HUES6 (cell line): ENCODE data around the gene DPP10.

Experiments used
- H3K27ac ChIP-seq: 2 replicates; pipeline ENCODE4 v1.7.0; 2013; ENCODE audit warnings: low read depth, mild to moderate bottlenecking, low read length, inconsistent platforms
- H3K27me3 ChIP-seq: 2 replicates; pipeline ENCODE4 v1.6.1; 2013; ENCODE audit warnings: low read length; ENCODE audit not compliant: control insufficient read depth, insufficient read depth
- H3K36me3 ChIP-seq: 2 replicates; pipeline ENCODE4 v1.6.1; 2013; ENCODE audit warnings: low read length; ENCODE audit not compliant: control insufficient read depth, insufficient read depth
- H3K4me1 ChIP-seq: 2 replicates; pipeline ENCODE4 v1.6.1; 2013; ENCODE audit warnings: low read length; ENCODE audit not compliant: control insufficient read depth, insufficient read depth
- H3K4me3 ChIP-seq: 2 replicates; pipeline ENCODE4 v1.5.1; 2013; ENCODE audit warnings: low read depth, low read length
- H3K9ac ChIP-seq: one replicate; pipeline ENCODE4 v1.6.1; 2013; ENCODE audit warnings: mild to moderate bottlenecking, low read length
- H3K9me3 ChIP-seq: 2 replicates; pipeline ENCODE4 v1.6.1; 2013; ENCODE audit warnings: low read depth, low read length; ENCODE audit not compliant: control insufficient read depth, insufficient read depth

The DPP10 gene

GRCh38 chr2:114797942-114798341, 355.5 kb downstream of the DPP10 start:
- Histone ChIP-seq H3K27ac (no peak overlapping the region), H3K4me1 (no peaks in the 10 kb centered on the region), H3K4me3 (no peak overlapping the region), H3K9ac (no peak overlapping the region), H3K27me3 (no peaks in the 10 kb centered on the region), H3K36me3 (no peaks in the 10 kb centered on the region), H3K9me3 (peaks cover 3% of the 10 kb centered on the region; the same call in 1 of the 2 replicates)

GRCh38 chr2:114800371-114800770, 357.9 kb downstream of the DPP10 start:
- Histone ChIP-seq H3K9me3 (peaks cover 7% of the 10 kb centered on the region; the same call in 1 of the 2 replicates), H3K27ac (no peak overlapping the region), H3K27me3 (no peaks in the 10 kb centered on the region), H3K4me3 (no peak overlapping the region), H3K9ac (no peak overlapping the region), H3K4me1 (no peaks in the 10 kb centered on the region), H3K36me3 (no peaks in the 10 kb centered on the region)

- Histone ChIP-seq H3K4me3 (no peak overlapping the region), H3K4me1 (peaks cover 7% of the 10 kb centered on the region; the same call in 1 of the 2 replicates), H3K9me3 (peaks cover 7% of the 10 kb centered on the region; the same call in 1 of the 2 replicates), H3K27me3 (no peaks in the 10 kb centered on the region), H3K36me3 (no peaks in the 10 kb centered on the region), H3K9ac (no peak overlapping the region), H3K27ac (no peak overlapping the region)
These were observed 362.8 kb downstream of the DPP10 start for GRCh38 chr2:114805195-114805594.

GRCh38 chr2:114810092-114810491, 367.7 kb downstream of the DPP10 start:
- Histone ChIP-seq H3K27ac (no peak overlapping the region), H3K4me1 (peaks cover 7% of the 10 kb centered on the region; the same call in 1 of the 2 replicates), H3K9me3 (no peaks in the 10 kb centered on the region), H3K9ac (no peak overlapping the region), H3K36me3 (no peaks in the 10 kb centered on the region), H3K4me3 (no peak overlapping the region), H3K27me3 (no peaks in the 10 kb centered on the region)

GRCh38 chr2:114812261-114812660, 369.8 kb downstream of the DPP10 start:
- no peak overlapping the region for H3K9ac ChIP-seq
- no peaks in the 10 kb centered on the region for H3K9me3 ChIP-seq
- no peak overlapping the region for H3K27ac ChIP-seq
- H3K27me3 ChIP-seq: no peaks in the 10 kb centered on the region
- no peaks in the 10 kb centered on the region for H3K36me3 ChIP-seq
- peaks cover 7% of the 10 kb centered on the region; the same call in 1 of the 2 replicates for H3K4me1 ChIP-seq
- H3K4me3 ChIP-seq: no peak overlapping the region

GRCh38 chr2:114814355-114814754, 371.9 kb downstream of the DPP10 start:
- Histone ChIP-seq H3K9ac (no peak overlapping the region), H3K36me3 (no peaks in the 10 kb centered on the region), H3K27me3 (no peaks in the 10 kb centered on the region), H3K4me3 (no peak overlapping the region), H3K9me3 (no peaks in the 10 kb centered on the region), H3K4me1 (peaks cover 6% of the 10 kb centered on the region; the same call in 1 of the 2 replicates), H3K27ac (no peak overlapping the region)

- H3K27ac ChIP-seq: no peak overlapping the region
- H3K27me3 ChIP-seq: no peaks in the 10 kb centered on the region
- H3K4me1 ChIP-seq: no peaks in the 10 kb centered on the region
- no peak overlapping the region for H3K4me3 ChIP-seq
- H3K36me3 ChIP-seq: no peaks in the 10 kb centered on the region; the same call in 1 of the 2 replicates
- peaks cover 29% of the 10 kb centered on the region for H3K9me3 ChIP-seq
- H3K9ac ChIP-seq: no peak overlapping the region
These were observed 378.6 kb downstream of the DPP10 start for GRCh38 chr2:114821055-114821454.

GRCh38 chr2:114843963-114844362, 401.5 kb downstream of the DPP10 start:
- no peaks in the 10 kb centered on the region for H3K27me3 ChIP-seq
- no peak overlapping the region for H3K9ac ChIP-seq
- H3K36me3 ChIP-seq: no peaks in the 10 kb centered on the region
- no peak overlapping the region for H3K27ac ChIP-seq
- H3K4me1 ChIP-seq: no peaks in the 10 kb centered on the region
- H3K9me3 ChIP-seq: no peaks in the 10 kb centered on the region
- no peak overlapping the region for H3K4me3 ChIP-seq

- no peaks in the 10 kb centered on the region for H3K4me1 ChIP-seq
- no peaks in the 10 kb centered on the region for H3K9me3 ChIP-seq
- no peaks in the 10 kb centered on the region for H3K36me3 ChIP-seq
- H3K9ac ChIP-seq: no peak overlapping the region
- no peak overlapping the region for H3K4me3 ChIP-seq
- no peaks in the 10 kb centered on the region for H3K27me3 ChIP-seq
- no peak overlapping the region for H3K27ac ChIP-seq
These were observed 414.8 kb downstream of the DPP10 start for GRCh38 chr2:114857196-114857595.

- no peaks in the 10 kb centered on the region for H3K36me3 ChIP-seq
- H3K4me1 ChIP-seq: no peaks in the 10 kb centered on the region
- no peak overlapping the region for H3K4me3 ChIP-seq
- H3K9ac ChIP-seq: no peak overlapping the region
- no peak overlapping the region for H3K27ac ChIP-seq
- H3K9me3 ChIP-seq: no peaks in the 10 kb centered on the region
- H3K27me3 ChIP-seq: no peaks in the 10 kb centered on the region
These were observed 417.5 kb downstream of the DPP10 start for GRCh38 chr2:114859726-114860510.

GRCh38 chr2:114862243-114862642, 419.8 kb downstream of the DPP10 start:
- H3K27me3 ChIP-seq: no peaks in the 10 kb centered on the region
- no peak overlapping the region for H3K4me3 ChIP-seq
- no peak overlapping the region for H3K27ac ChIP-seq
- no peaks in the 10 kb centered on the region for H3K36me3 ChIP-seq
- no peaks in the 10 kb centered on the region for H3K9me3 ChIP-seq
- no peak overlapping the region for H3K9ac ChIP-seq
- H3K4me1 ChIP-seq: no peaks in the 10 kb centered on the region
